GM21717 (cell line): Measurements from ENCODE around the gene ADPRH.

ENCODE experiments used
- ATAC-seq: cut with Tn5 transposase; IDR thresholded peaks from one replicate; pipeline ENCODE4 v1.9.1; 2021; ENCODE audit warnings: mild to moderate bottlenecking, moderate library complexity; ENCODE audit not compliant: unreplicated experiment

Gene ADPRH

GRCh38 chr3:119595639-119596334 is 16.5 kb downstream of the ADPRH start:
- ATAC-seq = no peak

- no peak for ATAC-seq
Observed at GRCh38 chr3:119596398-119596797, 17.1 kb downstream of the ADPRH start.

- ATAC-seq = no peak
Observed at GRCh38 chr3:119597548-119598288, 18.4 kb downstream of the ADPRH start, which contains the start of gene PLA1A. TSS of gene PLA1A (plus strand) at chr3:119597885. CDS start at chr3:119597914, 29 bp downstream.

GRCh38 chr3:119598410-119599098 is 19.3 kb downstream of the ADPRH start:
- ATAC-seq = peak; percentile 56

- ATAC-seq = no peak
Observed at GRCh38 chr3:119599558-119600174, 20.4 kb downstream of the ADPRH start.

GRCh38 chr3:119600732-119601131 is 21.4 kb downstream of the ADPRH start:
- ATAC-seq = peak; percentile 57

GRCh38 chr3:119601154-119601553 is 21.9 kb downstream of the ADPRH start:
- peak; percentile 22 for ATAC-seq

- ATAC-seq = no peak
Observed at GRCh38 chr3:119602676-119603075, 23.4 kb downstream of the ADPRH start.

- no peak for ATAC-seq
Observed at GRCh38 chr3:119604878-119605277, 25.6 kb downstream of the ADPRH start.

GRCh38 chr3:119608405-119609000 is 29.2 kb downstream of the ADPRH start:
- ATAC-seq = no peak

- ATAC-seq = no peak
Observed at GRCh38 chr3:119609301-119609700, 30.0 kb downstream of the ADPRH start.

- no peak for ATAC-seq
Observed at GRCh38 chr3:119611664-119612063, 32.4 kb downstream of the ADPRH start.

GRCh38 chr3:119613201-119613600 is 33.9 kb downstream of the ADPRH start:
- no peak for ATAC-seq

GRCh38 chr3:119613872-119614271 is 34.6 kb downstream of the ADPRH start:
- no peak for ATAC-seq

GRCh38 chr3:119616056-119616455 is 36.8 kb downstream of the ADPRH start:
- no peak for ATAC-seq

- ATAC-seq = no peak
Observed at GRCh38 chr3:119619094-119619493, 39.8 kb downstream of the ADPRH start.

- no peak for ATAC-seq
Observed at GRCh38 chr3:119620899-119621298, 41.6 kb downstream of the ADPRH start.

GRCh38 chr3:119624002-119624720 is 44.9 kb downstream of the ADPRH start:
- no peak for ATAC-seq

GRCh38 chr3:119625451-119626153 is 46.3 kb downstream of the ADPRH start:
- no peak for ATAC-seq

GRCh38 chr3:119626196-119626595 is 46.9 kb downstream of the ADPRH start:
- ATAC-seq = no peak
